Measurements from ENCODE around the gene CACNA1C. TPM values are rescaled to one million over a fixed set of nuclear protein-coding genes. Genes with fewer than 3 reads are reported as not detected.

CACNA1C gene
- total and polyA plus RNA-seq, 10 of the 15 experiments (the other 5 are each of a cell fraction or from before 2014, with no cell fraction given) = under 0.01 to 0.15 (median 0.09) TPM; not detected in 5

DNA sequence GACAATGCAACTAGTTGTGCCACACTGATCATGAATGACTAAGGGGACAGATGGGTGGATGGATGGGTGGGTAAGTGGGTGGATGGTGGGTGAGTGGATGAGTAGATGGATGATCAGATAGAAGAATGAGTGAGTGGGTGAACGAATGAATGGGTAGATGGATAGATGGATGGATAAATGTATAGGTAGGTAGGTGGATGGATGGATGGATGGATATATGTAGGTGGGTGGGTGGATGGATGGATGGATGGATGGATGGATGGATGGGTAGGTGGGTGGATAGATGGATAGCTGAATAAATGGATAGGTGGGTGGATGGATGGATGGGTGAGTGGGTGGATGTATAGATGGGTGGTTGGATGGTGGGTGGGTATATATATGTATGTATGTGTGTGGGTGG is 393.2 kb downstream of the CACNA1C start:
- 0% methylated on average over 1 of the region's 1 CpG for WGBS (ENCODE audit: insufficient coverage, insufficient replicate concordance, low lambda C conversion rate, missing lambda C conversion rate)
- BruUV-seq (replicated peaks) = no TSS peak
- H3K9me3 ChIP-seq (replicated peaks; ENCODE audit: control insufficient read depth, insufficient read depth, low read length) = no peaks in the 10 kb centered on the region
- peaks cover 0 to 1% of the 10 kb centered on the region in 2 experiments; a peak in 3 of 4 replicates for H3K27me3 ChIP-seq (replicated peaks in 1 of 2; ENCODE audit: control insufficient read depth in 2 of 2, insufficient read depth in 2 of 2, low read length in 1 of 2)
- H3K27ac ChIP-seq (ENCODE audit: control insufficient read depth, insufficient read depth) = no peak overlapping the region
- ChIA-PET RAD21 (ENCODE audit: unreplicated experiment) (no interaction called here), SMC1A (ENCODE audit: uncharacterized antibody, unreplicated experiment) (no interaction called here), CTCF (no interaction called here), POLR2A (no interaction called here)
- no peaks in the 10 kb centered on the region for H3K79me2 ChIP-seq (ENCODE audit: control insufficient read depth, insufficient read depth, low read length)
- DNase-seq (ENCODE audit: low read depth, low spot score) = no peak
- no peak overlapping the region for H3K9ac ChIP-seq (ENCODE audit: control insufficient read depth, insufficient read depth, low read length)
- in situ Hi-C loops (cut with MboI) = no loop called here
- no peaks in the 10 kb centered on the region for H3K4me1 ChIP-seq (ENCODE audit: control insufficient read depth, insufficient read depth, low read length)
- H4K20me1 ChIP-seq (ENCODE audit: control insufficient read depth, insufficient read depth) = no peaks in the 10 kb centered on the region
- intact Hi-C loops (cut with micrococcal nuclease; ENCODE audit: unreplicated experiment) = no loop called here
- no peak overlapping the region for H2AFZ ChIP-seq (ENCODE audit: control insufficient read depth, low read depth, low read length)
- no peaks in the 10 kb centered on the region for H3K36me3 ChIP-seq (ENCODE audit: control insufficient read depth in 2 of 2, insufficient read depth in 2 of 2, low read length in 1 of 2)
- ATAC-seq = no peak
- FAIRE-seq = no peak
- no peak overlapping the region for H3K4me2 ChIP-seq (ENCODE audit: control insufficient read depth, insufficient read depth)
- H3K4me3 ChIP-seq = no peak overlapping the region
- TF ChIP-seq, protein P1, sequence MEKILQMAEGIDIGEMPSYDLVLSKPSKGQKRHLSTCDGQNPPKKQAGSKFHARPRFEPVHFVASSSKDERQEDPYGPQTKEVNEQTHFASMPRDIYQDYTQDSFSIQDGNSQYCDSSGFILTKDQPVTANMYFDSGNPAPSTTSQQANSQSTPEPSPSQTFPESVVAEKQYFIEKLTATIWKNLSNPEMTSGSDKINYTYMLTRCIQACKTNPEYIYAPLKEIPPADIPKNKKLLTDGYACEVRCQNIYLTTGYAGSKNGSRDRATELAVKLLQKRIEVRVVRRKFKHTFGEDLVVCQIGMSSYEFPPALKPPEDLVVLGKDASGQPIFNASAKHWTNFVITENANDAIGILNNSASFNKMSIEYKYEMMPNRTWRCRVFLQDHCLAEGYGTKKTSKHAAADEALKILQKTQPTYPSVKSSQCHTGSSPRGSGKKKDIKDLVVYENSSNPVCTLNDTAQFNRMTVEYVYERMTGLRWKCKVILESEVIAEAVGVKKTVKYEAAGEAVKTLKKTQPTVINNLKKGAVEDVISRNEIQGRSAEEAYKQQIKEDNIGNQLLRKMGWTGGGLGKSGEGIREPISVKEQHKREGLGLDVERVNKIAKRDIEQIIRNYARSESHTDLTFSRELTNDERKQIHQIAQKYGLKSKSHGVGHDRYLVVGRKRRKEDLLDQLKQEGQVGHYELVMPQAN (conservative IDR thresholded peaks at IDR 0.05) = no peak
- TF ChIP-seq, protein P2, sequence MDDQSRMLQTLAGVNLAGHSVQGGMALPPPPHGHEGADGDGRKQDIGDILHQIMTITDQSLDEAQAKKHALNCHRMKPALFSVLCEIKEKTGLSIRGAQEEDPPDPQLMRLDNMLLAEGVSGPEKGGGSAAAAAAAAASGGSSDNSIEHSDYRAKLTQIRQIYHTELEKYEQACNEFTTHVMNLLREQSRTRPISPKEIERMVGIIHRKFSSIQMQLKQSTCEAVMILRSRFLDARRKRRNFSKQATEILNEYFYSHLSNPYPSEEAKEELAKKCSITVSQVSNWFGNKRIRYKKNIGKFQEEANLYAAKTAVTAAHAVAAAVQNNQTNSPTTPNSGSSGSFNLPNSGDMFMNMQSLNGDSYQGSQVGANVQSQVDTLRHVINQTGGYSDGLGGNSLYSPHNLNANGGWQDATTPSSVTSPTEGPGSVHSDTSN (IDR thresholded peaks at IDR 0.05; ENCODE audit: insufficient replicate concordance, low read depth, low read length) = no peak
- no peak for TF ChIP-seq ESRRA (IDR thresholded peaks at IDR 0.05; ENCODE audit: low read length)
- no peak for TF ChIP-seq EP300 (IDR thresholded peaks at IDR 0.05; ENCODE audit: borderline replicate concordance in 1 of 2, control insufficient read depth in 1 of 2, low read depth in 2 of 2, low read length in 2 of 2)
- TF ChIP-seq ZNF384 (IDR thresholded peaks at IDR 0.05; ENCODE audit: borderline replicate concordance, low read depth, low read length) = no peak
- TF ChIP-seq BCL11A (IDR thresholded peaks at IDR 0.05; ENCODE audit: low read depth, low read length) = no peak
- TF ChIP-seq MYC (IDR thresholded peaks at IDR 0.05; ENCODE audit: insufficient read depth, insufficient read length, insufficient replicate concordance, low read length, severe bottlenecking) = no peak
- no peak for TF ChIP-seq HDAC6 (IDR thresholded peaks at IDR 0.05; ENCODE audit: unreplicated experiment)
- TF ChIP-seq ZBTB40 (IDR thresholded peaks at IDR 0.05; ENCODE audit: borderline replicate concordance) = no peak
- TF ChIP-seq LARP7 (IDR thresholded peaks at IDR 0.05) = no peak
- no peak for TF ChIP-seq NFYA (IDR thresholded peaks at IDR 0.05; ENCODE audit: borderline replicate concordance, low read depth, low read length)
- no peak for TF ChIP-seq BRCA1 (IDR thresholded peaks at IDR 0.05; ENCODE audit: low read depth, low read length)
- no peak for TF ChIP-seq KLF5 (IDR thresholded peaks at IDR 0.05; ENCODE audit: partially characterized antibody)
- TF ChIP-seq, protein P3, sequence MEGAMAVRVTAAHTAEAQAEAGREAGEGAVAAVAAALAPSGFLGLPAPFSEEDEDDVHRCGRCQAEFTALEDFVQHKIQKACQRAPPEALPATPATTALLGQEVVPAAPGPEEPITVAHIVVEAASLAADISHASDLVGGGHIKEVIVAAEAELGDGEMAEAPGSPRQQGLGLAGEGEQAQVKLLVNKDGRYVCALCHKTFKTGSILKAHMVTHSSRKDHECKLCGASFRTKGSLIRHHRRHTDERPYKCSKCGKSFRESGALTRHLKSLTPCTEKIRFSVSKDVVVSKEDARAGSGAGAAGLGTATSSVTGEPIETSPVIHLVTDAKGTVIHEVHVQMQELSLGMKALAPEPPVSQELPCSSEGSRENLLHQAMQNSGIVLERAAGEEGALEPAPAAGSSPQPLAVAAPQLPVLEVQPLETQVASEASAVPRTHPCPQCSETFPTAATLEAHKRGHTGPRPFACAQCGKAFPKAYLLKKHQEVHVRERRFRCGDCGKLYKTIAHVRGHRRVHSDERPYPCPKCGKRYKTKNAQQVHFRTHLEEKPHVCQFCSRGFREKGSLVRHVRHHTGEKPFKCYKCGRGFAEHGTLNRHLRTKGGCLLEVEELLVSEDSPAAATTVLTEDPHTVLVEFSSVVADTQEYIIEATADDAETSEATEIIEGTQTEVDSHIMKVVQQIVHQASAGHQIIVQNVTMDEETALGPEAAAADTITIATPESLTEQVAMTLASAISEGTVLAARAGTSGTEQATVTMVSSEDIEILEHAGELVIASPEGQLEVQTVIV (IDR thresholded peaks at IDR 0.05; ENCODE audit: borderline replicate concordance, partially characterized antibody) = no peak

All from GM12878 (cell line).